ENCODE results near the gene FBXO28.

- TF ChIP-seq CTCF (IDR thresholded peaks at IDR 0.05): no peak
- TF ChIP-seq POLR2A (IDR thresholded peaks at IDR 0.05): no peak
Measured at GRCh38 chr1:224170343-224170742, 56.4 kb downstream of the FBXO28 start.

Measured in prostate gland (tissue), 2 donors.